Common myeloid progenitor, CD34-positive (primary cell): Measurements from ENCODE around the gene MYOF.
A peak's percentile ranks its signal among the peaks of the same experiment; 100 is the strongest.

ENCODE experiments used
- CTCF ChIA-PET: fragments of 350-600 bp; sonication (Branson Sonifier 250); formaldehyde crosslinking; loops from one replicate; lab custom pipeline; 2021; ENCODE audit warnings: antibody characterized with exemption; lab: Charles Lee
- POLR2A ChIA-PET: fragments of 350-600 bp; sonication (Branson Sonifier 250); formaldehyde crosslinking; loops from one replicate; lab custom pipeline; 2021; ENCODE audit warnings: antibody characterized with exemption; lab: Charles Lee
- DNase-seq, 3 donors: peaks; one replicate each; pipeline versions ENCODE4 v3.0.0 to v3.0.0-alpha.2; 2013
- H3K27ac ChIP-seq, 2 experiments: 1 replicate in 1 of 2; 2 replicates in 1 of 2; pipeline ENCODE4 v1.7.0; 2013; ENCODE audit warnings: inconsistent platforms in 2 of 2, low read length in 2 of 2, mild to moderate bottlenecking in 2 of 2, low read depth in 1 of 2, moderate library complexity in 1 of 2; ENCODE audit not compliant: severe bottlenecking in 2 of 2, insufficient read depth in 1 of 2, poor library complexity in 1 of 2
- H3K27me3 ChIP-seq, 5 experiments: replicated peaks in 2 of 5; 1 replicate in 3 of 5; 2 replicates in 2 of 5; pipeline versions ENCODE4 v1.6.1 to v1.7.0; 2013; ENCODE audit warnings: low read length in 4 of 5, mild to moderate bottlenecking in 2 of 5, moderate library complexity in 2 of 5, inconsistent platforms in 1 of 5; ENCODE audit not compliant: insufficient read depth in 5 of 5, control insufficient read depth in 4 of 5
- H3K36me3 ChIP-seq, 4 experiments: 1 replicate in 2 of 4; 2 replicates in 2 of 4; pipeline versions ENCODE4 v1.6.1 to v1.7.0; 2013; ENCODE audit warnings: low read length in 3 of 4, control low read depth in 1 of 4, mild to moderate bottlenecking in 1 of 4; ENCODE audit not compliant: control insufficient read depth in 4 of 4, insufficient read depth in 4 of 4
- H3K4me1 ChIP-seq, 4 experiments: 1 replicate in 3 of 4; 2 replicates in 1 of 4; pipeline versions ENCODE4 v1.6.1 to v1.7.1; 2013; ENCODE audit warnings: low read length in 3 of 4, mild to moderate bottlenecking in 3 of 4, control low read depth in 1 of 4, inconsistent platforms in 1 of 4, moderate library complexity in 1 of 4; ENCODE audit not compliant: control insufficient read depth in 4 of 4, insufficient read depth in 4 of 4; ENCODE audit errors: control extremely low read depth in 1 of 4
- H3K4me3 ChIP-seq, 7 experiments: 1 replicate in 4 of 7; 2 replicates in 3 of 7; pipeline versions ENCODE4 v1.5.1 to v1.7.0; 2013; ENCODE audit warnings: mild to moderate bottlenecking in 7 of 7, low read length in 6 of 7, moderate library complexity in 6 of 7, inconsistent platforms in 2 of 7, low read depth in 2 of 7, control low read depth in 1 of 7; ENCODE audit not compliant: insufficient read depth in 4 of 7, control insufficient read depth in 1 of 7; ENCODE audit errors: extremely low read depth in 1 of 7
- H3K9me3 ChIP-seq, 5 experiments: 1 replicate in 4 of 5; 2 replicates in 1 of 5; pipeline versions ENCODE4 v1.6.1 to v1.7.1; 2013; ENCODE audit warnings: low read length in 4 of 5, mild to moderate bottlenecking in 2 of 5, inconsistent platforms in 1 of 5, low read depth in 1 of 5, moderate library complexity in 1 of 5; ENCODE audit not compliant: control insufficient read depth in 4 of 5, insufficient read depth in 2 of 5; ENCODE audit errors: control extremely low read depth in 1 of 5
- WGBS: methylation state at CpG from one replicate; pipeline ENCODE4 v1.1.5; 2013; ENCODE audit not compliant: insufficient coverage; 5-methylcytosine and 5-hydroxymethylcytosine counted together

The MYOF gene

GRCh38 chr10:93513091-93513490, 31.0 kb upstream of the MYOF start:
- no peak overlapping the region for H3K27ac ChIP-seq
- ChIA-PET POLR2A (no interaction called here), CTCF (interaction anchor here (0.9 to 4.8 kb wide), 12 partner anchors 9 to 514 kb away, joined by 3 to 51 read pairs (median 4); partner anchors contain the start of gene MYOF)

GRCh38 chr10:93512565-93512964, 30.4 kb upstream of the MYOF start:
- ChIA-PET CTCF (interaction anchor here (0.6 to 4.8 kb wide), 9 partner anchors 17 to 450 kb away, joined by 3 to 51 read pairs (median 3); partner anchors contain the start of gene MYOF), POLR2A (no interaction called here)
- H3K27ac ChIP-seq, result no peak overlapping the region
- no peak overlapping the region for H3K4me3 ChIP-seq
- H3K36me3 ChIP-seq, result peaks cover 0 to 22% (median 4%) of the 10 kb centered on the region in 4 experiments
- peak in 1 of 3 donors; percentile 8 for DNase-seq
- no CpG with 5 or more reads among the region's 1 CpG for WGBS
- no peaks in the 10 kb centered on the region for H3K27me3 ChIP-seq
- H3K4me1 ChIP-seq, result peaks cover 0 to 2% (median 1%) of the 10 kb centered on the region in 4 experiments
- H3K9me3 ChIP-seq, result no peaks in the 10 kb centered on the region

More at GRCh38 chr10:93513091-93513490, 31.0 kb upstream of the MYOF start:
- no CpG with 5 or more reads among the region's 1 CpG for WGBS
- no peak overlapping the region for H3K4me3 ChIP-seq
- H3K27me3 ChIP-seq, result no peaks in the 10 kb centered on the region
- DNase-seq, result no peak
- H3K36me3 ChIP-seq, result peaks cover 0 to 24% (median 4%) of the 10 kb centered on the region in 4 experiments
- peaks cover 0 to 2% (median 1%) of the 10 kb centered on the region in 4 experiments for H3K4me1 ChIP-seq
- H3K9me3 ChIP-seq, result no peaks in the 10 kb centered on the region

- DNase-seq, result no peak
- H3K4me3 ChIP-seq, result no peak overlapping the region
- CTCF ChIA-PET, result interaction anchor here (0.7 to 4.5 kb wide), 6 partner anchors 8 to 134 kb away, joined by 3 to 24 read pairs (median 3); partner anchors contain the start of gene MYOF
- no peaks in the 10 kb centered on the region for H3K4me1 ChIP-seq
- peaks cover 0 to 33% (median 0%) of the 10 kb centered on the region in 4 experiments for H3K36me3 ChIP-seq
- H3K9me3 ChIP-seq, result no peaks in the 10 kb centered on the region
- 100% methylated on average over 1 of the region's 8 CpGs for WGBS
- POLR2A ChIA-PET, result interaction anchor here (0.6 kb wide), 1 partner anchor 32 kb away, joined by 3 read pairs; no protein-coding TSS in a partner anchor
- no peaks in the 10 kb centered on the region for H3K27me3 ChIP-seq
- no peak overlapping the region for H3K27ac ChIP-seq
Measured at GRCh38 chr10:93509816-93510215, 27.7 kb upstream of the MYOF start.

GRCh38 chr10:93505075-93505474, 22.9 kb upstream of the MYOF start:
- WGBS, result no CpG with 5 or more reads among the region's 2 CpGs
- DNase-seq, result no peak

GRCh38 chr10:93503075-93503474, 20.9 kb upstream of the MYOF start:
- ChIA-PET POLR2A (no interaction called here), CTCF (interaction anchor here (0.6 to 2.7 kb wide), 6 partner anchors 20 to 220 kb away, joined by 3 to 13 read pairs (median 4); partner anchors contain the start of gene MYOF)
- Histone ChIP-seq H3K27me3 (no peaks in the 10 kb centered on the region), H3K4me3 (no peak overlapping the region), H3K27ac (no peak overlapping the region), H3K4me1 (peaks cover 0 to 6% (median 4%) of the 10 kb centered on the region in 4 experiments), H3K9me3 (no peaks in the 10 kb centered on the region), H3K36me3 (peaks cover 0 to 35% (median 5%) of the 10 kb centered on the region in 4 experiments)
- no peak for DNase-seq
- 99% methylated on average over 5 of the region's 6 CpGs for WGBS

More at GRCh38 chr10:93505075-93505474, 22.9 kb upstream of the MYOF start:
- ChIA-PET CTCF (interaction anchor here (1.0 kb wide), 2 partner anchors 9 to 129 kb away, joined by 4 read pairs; no protein-coding TSS in a partner anchor), POLR2A (no interaction called here)
- H3K27ac ChIP-seq, result no peak overlapping the region
- H3K36me3 ChIP-seq, result peaks cover 0 to 43% (median 5%) of the 10 kb centered on the region in 4 experiments
- H3K9me3 ChIP-seq, result no peaks in the 10 kb centered on the region
- no peaks in the 10 kb centered on the region for H3K27me3 ChIP-seq
- H3K4me1 ChIP-seq, result no peaks in the 10 kb centered on the region
- no peak overlapping the region for H3K4me3 ChIP-seq

GRCh38 chr10:93501650-93502049, 19.5 kb upstream of the MYOF start:
- ChIA-PET POLR2A (no interaction called here), CTCF (interaction anchor here (0.8 to 2.7 kb wide), 7 partner anchors 9 to 177 kb away, joined by 3 to 13 read pairs (median 4); partner anchors contain the start of gene MYOF)
- peaks cover 4 to 19% (median 11%) of the 10 kb centered on the region in 4 experiments for H3K4me1 ChIP-seq

GRCh38 chr10:93498166-93498565, 16.0 kb upstream of the MYOF start:
- Histone ChIP-seq H3K4me3 (peak overlapping the region in 2 of 7 experiments; percentile 35 to 42), H3K27ac (no peak overlapping the region), H3K4me1 (peaks cover 4 to 25% (median 16%) of the 10 kb centered on the region in 4 experiments), H3K9me3 (no peaks in the 10 kb centered on the region), H3K36me3 (peaks cover 0 to 8% (median 4%) of the 10 kb centered on the region in 4 experiments), H3K27me3 (peaks cover 0 to 7% (median 3%) of the 10 kb centered on the region in 5 experiments)
- ChIA-PET POLR2A (interaction anchor here (0.6 kb wide), 1 partner anchor 10 kb away, joined by 3 read pairs; no protein-coding TSS in a partner anchor), CTCF (interaction anchor here (0.7 to 3.4 kb wide), 2 partner anchors 12 to 121 kb away, joined by 4 to 14 read pairs; no protein-coding TSS in a partner anchor)
- WGBS, result 3% methylated on average over 2 of the region's 5 CpGs
- DNase-seq, result peak in 2 of 3 donors; percentile 77 to 86

More at GRCh38 chr10:93501650-93502049, 19.5 kb upstream of the MYOF start:
- DNase-seq, result no peak
- Histone ChIP-seq H3K27ac (no peak overlapping the region), H3K9me3 (no peaks in the 10 kb centered on the region), H3K4me3 (no peak overlapping the region), H3K27me3 (no peaks in the 10 kb centered on the region), H3K36me3 (peaks cover 0 to 26% (median 5%) of the 10 kb centered on the region in 4 experiments)
